ENCODE data around the gene ABHD6.

- no peak for TF ChIP-seq EZH2phosphoT487 (conservative IDR thresholded peaks at IDR 0.05; ENCODE audit: low read length)
- no peak for TF ChIP-seq CTCF (IDR thresholded peaks at IDR 0.05; ENCODE audit: insufficient read depth, low read length, poor library complexity, severe bottlenecking)
These were observed 84.2 kb downstream of the ABHD6 start for GRCh38 chr3:58321791-58322190.

Measured in SU-DHL-6 (cell line).